HG02642 (cell line): Measurements from ENCODE around the gene IGF2R.

Experiments used
- ATAC-seq: cut with Tn5 transposase; IDR thresholded peaks from one replicate; pipeline ENCODE4 v1.9.1; 2021; ENCODE audit warnings: mild to moderate bottlenecking; ENCODE audit not compliant: unreplicated experiment, poor library complexity

The IGF2R gene

GRCh38 chr6:160142115-160142715 is 173.3 kb downstream of the IGF2R start:
- ATAC-seq, result no peak

GRCh38 chr6:160146454-160147145 is 177.7 kb downstream of the IGF2R start:
- ATAC-seq, result no peak

GRCh38 chr6:160147146-160147536 is 178.3 kb downstream of the IGF2R start:
- ATAC-seq, result no peak

- ATAC-seq, result no peak
These were observed 185.6 kb downstream of the IGF2R start for GRCh38 chr6:160154471-160154870.

- ATAC-seq, result no peak
These were observed 188.0 kb downstream of the IGF2R start for GRCh38 chr6:160156842-160157241.

GRCh38 chr6:160160450-160160849 is 191.6 kb downstream of the IGF2R start:
- no peak for ATAC-seq
